Fibroblast of mammary gland (primary cell): Measurements from ENCODE around the gene SCRT2.

ENCODE experiments used
- DNase-seq: peaks from one replicate; pipeline ENCODE4 v3.0.0-alpha.2; 2010; ENCODE audit warnings: low read depth
- H3K4me3 ChIP-seq: 2 replicates; pipeline ENCODE4 v1.5.1; 2011; ENCODE audit warnings: low read depth, mild to moderate bottlenecking, low read length, moderate library complexity; ENCODE audit not compliant: control insufficient read depth
- CTCF ChIP-seq: conservative IDR thresholded peaks from 2 replicates; pipeline ENCODE4 v1.5.1; 2011; ENCODE audit warnings: low read depth, low read length, inconsistent platforms; ENCODE audit not compliant: control insufficient read depth, insufficient read depth

SCRT2 gene

GRCh38 chr20:634148-634925 lies 41.3 kb downstream of the SCRT2 start:
- no peak overlapping the region for H3K4me3 ChIP-seq
- TF ChIP-seq CTCF = no peak
- no peak for DNase-seq

- no peak for DNase-seq
- TF ChIP-seq CTCF = no peak
Observed at GRCh38 chr20:631101-631500, 44.5 kb downstream of the SCRT2 start.

GRCh38 chr20:626579-626978 lies 49.0 kb downstream of the SCRT2 start:
- no peak overlapping the region for H3K4me3 ChIP-seq
- no peak for TF ChIP-seq CTCF
- no peak for DNase-seq

More at GRCh38 chr20:631101-631500, 44.5 kb downstream of the SCRT2 start:
- no peak overlapping the region for H3K4me3 ChIP-seq

GRCh38 chr20:625360-625932 lies 50.2 kb downstream of the SCRT2 start:
- H3K4me3 ChIP-seq = no peak overlapping the region
- no peak for DNase-seq
- TF ChIP-seq CTCF = no peak

- DNase-seq = no peak
- no peak for TF ChIP-seq CTCF
- no peak overlapping the region for H3K4me3 ChIP-seq
Observed at GRCh38 chr20:623704-624103, 51.9 kb downstream of the SCRT2 start.

- TF ChIP-seq CTCF = no peak
- no peak overlapping the region for H3K4me3 ChIP-seq
- no peak for DNase-seq
Observed at GRCh38 chr20:623021-623420, 52.6 kb downstream of the SCRT2 start.
